Astrocyte (in vitro differentiated cells and primary cell): Measurements from ENCODE around the gene KLK10.

Experiments
- CTCF ChIP-seq: IDR thresholded peaks from 2 replicates; pipeline ENCODE4 v1.5.1; 2011; ENCODE audit warnings: low read depth, mild to moderate bottlenecking, inconsistent platforms, low read length, moderate library complexity; ENCODE audit not compliant: insufficient read depth
- EZH2 ChIP-seq: IDR thresholded peaks from 2 replicates; pipeline ENCODE4 v1.6.1; 2012; ENCODE audit warnings: mild to moderate bottlenecking, low read length, inconsistent platforms; ENCODE audit not compliant: insufficient read depth

- TF ChIP-seq CTCF (no peak), EZH2 (no peak)
Measured at GRCh38 chr19:50974702-50975556, 44.6 kb downstream of the KLK10 start.
